ENCODE measurements around the gene POLK. TPM values are rescaled to one million over a fixed set of nuclear protein-coding genes. Genes with fewer than 3 reads are reported as not detected.
"Not testable (repeated sequence)": the region's sequence is repeated elsewhere in the genome, so short reads cannot be mapped to it uniquely, and the experiment has no call there.

The POLK gene
- total RNA-seq, 1 donor from 2014 or later: 26.5 TPM

- no peak overlapping the region for H3K27ac Mint-ChIP-seq (ENCODE audit: unreplicated experiment)
- no peak overlapping the region for H3K4me3 Mint-ChIP-seq (ENCODE audit: unreplicated experiment)
- TF ChIP-seq CTCF (IDR thresholded peaks at IDR 0.05): no peak
- peaks cover 34% of the 10 kb centered on the region for H3K9me3 Mint-ChIP-seq (ENCODE audit: low read depth)
- H3K4me1 Mint-ChIP-seq (ENCODE audit: low read depth): no peaks in the 10 kb centered on the region
- DNase-seq (ENCODE audit: low spot score): no peak
- peaks cover 13% of the 10 kb centered on the region for H3K36me3 Mint-ChIP-seq (ENCODE audit: low read depth)
- H3K27me3 Mint-ChIP-seq (ENCODE audit: low read depth): no peaks in the 10 kb centered on the region
Observed at GRCh38 chr5:75481024-75481423, 30.7 kb upstream of the POLK start.

GRCh38 chr5:75482482-75482881, 29.2 kb upstream of the POLK start:
- Mint-ChIP-seq H3K9me3 (ENCODE audit: low read depth) (peaks cover 49% of the 10 kb centered on the region), H3K27ac (ENCODE audit: unreplicated experiment) (no peak overlapping the region)

GRCh38 chr5:75484605-75485004, 27.1 kb upstream of the POLK start:
- H3K27me3 Mint-ChIP-seq (ENCODE audit: low read depth): no peaks in the 10 kb centered on the region
- H3K36me3 Mint-ChIP-seq (ENCODE audit: low read depth): peaks cover 30% of the 10 kb centered on the region
- H3K4me1 Mint-ChIP-seq (ENCODE audit: low read depth): peaks cover 3% of the 10 kb centered on the region
- H3K4me3 Mint-ChIP-seq (ENCODE audit: unreplicated experiment): no peak overlapping the region
- no peak overlapping the region for H3K27ac Mint-ChIP-seq (ENCODE audit: unreplicated experiment)
- TF ChIP-seq CTCF (IDR thresholded peaks at IDR 0.05): no peak
- H3K9me3 Mint-ChIP-seq (ENCODE audit: low read depth): peaks cover 59% of the 10 kb centered on the region
- no peak for DNase-seq (ENCODE audit: low spot score)

More at GRCh38 chr5:75482482-75482881, 29.2 kb upstream of the POLK start:
- no peak for DNase-seq (ENCODE audit: low spot score)
- TF ChIP-seq CTCF (IDR thresholded peaks at IDR 0.05): no peak
- H3K4me1 Mint-ChIP-seq (ENCODE audit: low read depth): no peaks in the 10 kb centered on the region
- H3K27me3 Mint-ChIP-seq (ENCODE audit: low read depth): no peaks in the 10 kb centered on the region
- peaks cover 24% of the 10 kb centered on the region for H3K36me3 Mint-ChIP-seq (ENCODE audit: low read depth)
- H3K4me3 Mint-ChIP-seq (ENCODE audit: unreplicated experiment): no peak overlapping the region

- H3K4me3 Mint-ChIP-seq (ENCODE audit: unreplicated experiment); H3K27me3 Mint-ChIP-seq (ENCODE audit: low read depth); H3K4me1 Mint-ChIP-seq (ENCODE audit: low read depth); DNase-seq (ENCODE audit: low spot score); H3K27ac Mint-ChIP-seq (ENCODE audit: unreplicated experiment): not testable (repeated sequence)
- Mint-ChIP-seq H3K36me3 (ENCODE audit: low read depth) (peaks cover 37% of the 10 kb centered on the region), H3K9me3 (ENCODE audit: low read depth) (peaks cover 49% of the 10 kb centered on the region)
Observed at GRCh38 chr5:75489847-75490246, 21.8 kb upstream of the POLK start.

GRCh38 chr5:75491621-75492020, 20.1 kb upstream of the POLK start:
- TF ChIP-seq CTCF (IDR thresholded peaks at IDR 0.05): no peak
- Mint-ChIP-seq H3K27me3 (ENCODE audit: low read depth) (no peaks in the 10 kb centered on the region), H3K36me3 (ENCODE audit: low read depth) (peaks cover 25% of the 10 kb centered on the region), H3K9me3 (ENCODE audit: low read depth) (peaks cover 34% of the 10 kb centered on the region), H3K4me1 (ENCODE audit: low read depth) (peaks cover 3% of the 10 kb centered on the region), H3K27ac (ENCODE audit: unreplicated experiment) (no peak overlapping the region), H3K4me3 (ENCODE audit: unreplicated experiment) (no peak overlapping the region)
- DNase-seq (ENCODE audit: low spot score): no peak

- no peak for DNase-seq (ENCODE audit: low spot score)
- no peaks in the 10 kb centered on the region for H3K27me3 Mint-ChIP-seq (ENCODE audit: low read depth)
- no peaks in the 10 kb centered on the region for H3K4me1 Mint-ChIP-seq (ENCODE audit: low read depth)
- no peak for TF ChIP-seq CTCF (IDR thresholded peaks at IDR 0.05)
- H3K36me3 Mint-ChIP-seq (ENCODE audit: low read depth): peaks cover 11% of the 10 kb centered on the region
- peaks cover 4% of the 10 kb centered on the region for H3K9me3 Mint-ChIP-seq (ENCODE audit: low read depth)
- no peak overlapping the region for H3K4me3 Mint-ChIP-seq (ENCODE audit: unreplicated experiment)
- no peak overlapping the region for H3K27ac Mint-ChIP-seq (ENCODE audit: unreplicated experiment)
Observed at GRCh38 chr5:75496026-75496425, 15.7 kb upstream of the POLK start.
